DMS79 (cell line): ENCODE data around the gene MB.
"Not testable (repeated sequence)": the region's sequence is repeated elsewhere in the genome, so short reads cannot be mapped to it uniquely, and the experiment has no call there.

Experiments
- DNase-seq: peaks from one replicate; lab custom pipeline; 2025; lab: John Stamatoyannopoulos, UW

The MB gene

DNA sequence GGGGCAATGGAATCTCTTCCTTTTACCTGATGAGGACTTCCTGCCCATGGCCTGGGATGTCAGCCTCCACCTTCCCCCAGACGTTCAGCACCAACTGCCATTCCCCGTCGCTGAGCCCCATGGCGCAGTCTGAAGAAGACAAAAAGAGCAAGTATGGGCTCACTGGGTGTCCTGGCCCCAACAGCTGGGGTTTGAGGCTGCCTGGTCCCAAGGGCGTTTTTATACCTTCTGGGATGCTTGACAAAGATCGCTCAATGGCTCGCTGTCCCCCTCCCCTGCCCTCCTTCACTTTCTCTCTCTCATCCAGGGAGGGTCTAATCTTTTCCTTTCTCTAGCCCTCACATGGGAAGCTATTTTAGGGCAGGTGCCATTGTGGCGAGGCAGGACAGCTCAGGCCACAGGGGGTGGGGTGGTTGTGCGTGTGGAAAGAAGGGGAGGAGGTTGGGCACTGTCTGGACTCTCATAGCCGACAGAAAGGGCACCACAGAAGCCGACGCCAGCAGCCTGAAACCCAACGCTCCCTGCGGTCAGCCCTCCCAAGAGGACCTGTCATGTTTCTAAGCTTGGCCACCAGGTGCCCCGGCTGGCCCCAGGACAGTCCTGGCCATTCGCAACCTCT, at the start of gene MB:
TSS of gene MB (minus strand) at position 193 of the 619 bp plus-strand sequence. CDS start at position 121, 72 bp downstream.
- DNase-seq: no peak

DNA sequence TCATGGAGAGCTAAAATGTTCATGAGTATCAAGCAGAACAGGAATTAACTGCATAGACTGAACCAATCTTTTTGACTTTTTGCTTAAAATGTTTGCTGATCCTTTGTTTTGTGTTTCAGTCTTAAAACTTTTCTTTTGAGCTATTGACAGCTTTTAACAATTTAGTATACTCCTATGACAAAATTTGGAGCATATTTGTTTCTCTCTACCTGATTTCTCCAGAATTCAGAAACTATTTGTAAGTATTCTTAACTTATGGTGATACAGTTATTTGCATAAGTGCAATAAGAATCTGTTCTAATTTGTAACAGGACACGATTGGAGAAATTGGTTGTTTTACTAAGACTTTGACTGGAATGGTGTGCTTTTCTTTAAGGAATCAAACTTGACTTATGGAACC, 49.6 kb upstream of the MB start:
- DNase-seq: not testable (repeated sequence)

DNA sequence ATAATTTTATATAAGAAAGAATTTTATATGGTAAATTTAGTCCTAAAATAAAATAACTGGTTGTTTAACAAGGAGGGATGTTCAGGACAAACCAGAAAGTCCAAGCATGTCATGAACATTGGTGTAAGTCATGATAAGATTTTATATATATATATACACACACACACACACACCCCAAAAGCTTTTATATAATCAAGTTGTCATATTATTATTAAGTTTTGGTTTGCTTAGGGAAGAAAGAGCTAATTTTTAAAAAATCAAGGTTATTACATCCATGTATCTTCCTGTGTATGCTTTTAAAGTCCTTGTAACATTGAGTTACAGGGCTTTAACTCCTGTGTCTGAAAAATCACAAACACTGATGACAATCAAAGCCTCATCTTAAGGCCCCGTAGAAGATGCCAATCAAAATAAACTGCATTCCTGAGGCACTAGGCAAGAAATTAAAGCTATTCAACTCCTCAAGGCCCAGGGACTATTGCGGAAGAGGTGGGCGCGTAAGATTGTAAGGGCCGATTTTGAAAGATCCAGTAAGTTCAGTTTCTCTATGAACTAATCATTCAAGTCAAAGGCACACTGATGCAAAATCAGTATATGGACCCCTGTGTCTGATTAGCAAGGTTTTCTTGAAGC, 47.9 kb upstream of the MB start:
- DNase-seq: no peak

DNA sequence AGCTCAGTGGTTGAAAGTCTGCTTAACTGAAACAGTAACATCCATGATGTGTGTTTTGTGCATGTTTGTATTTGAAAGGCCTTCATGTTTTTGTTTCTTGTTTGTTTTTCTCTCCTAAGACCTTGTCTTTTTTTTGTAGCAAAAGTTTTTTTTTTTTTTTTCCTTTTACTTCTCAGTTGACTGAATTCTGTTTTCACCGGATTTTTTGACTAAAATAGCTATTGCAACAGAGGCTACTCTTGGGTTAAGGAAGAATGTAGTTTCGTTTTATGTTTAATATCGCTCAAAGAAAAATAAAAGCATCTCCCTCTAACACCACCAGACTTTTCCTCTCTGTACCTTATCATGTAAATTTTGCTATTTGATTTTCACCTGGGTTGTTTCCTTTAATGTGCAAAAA, 46.2 kb upstream of the MB start:
- no peak for DNase-seq

DNA sequence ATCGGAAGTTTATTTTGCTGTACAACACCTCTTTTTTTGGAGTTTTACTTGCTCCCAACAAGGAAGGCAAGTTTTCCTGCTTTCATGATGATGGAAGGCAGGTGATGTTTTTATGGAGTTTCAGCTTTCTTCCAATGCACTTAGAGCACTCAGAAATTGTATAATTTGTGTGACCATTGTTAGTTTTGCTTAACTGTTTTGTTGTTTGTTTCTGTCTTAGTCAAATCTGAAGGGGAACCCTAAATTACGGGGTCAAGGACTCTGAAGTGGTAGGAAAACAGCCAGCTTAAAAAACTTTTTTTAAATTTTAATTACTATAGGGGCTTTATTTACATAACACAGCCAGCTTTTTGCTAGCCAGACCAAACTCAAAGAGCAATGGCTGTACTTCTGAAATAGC, 45.8 kb upstream of the MB start:
- DNase-seq: no peak

DNA sequence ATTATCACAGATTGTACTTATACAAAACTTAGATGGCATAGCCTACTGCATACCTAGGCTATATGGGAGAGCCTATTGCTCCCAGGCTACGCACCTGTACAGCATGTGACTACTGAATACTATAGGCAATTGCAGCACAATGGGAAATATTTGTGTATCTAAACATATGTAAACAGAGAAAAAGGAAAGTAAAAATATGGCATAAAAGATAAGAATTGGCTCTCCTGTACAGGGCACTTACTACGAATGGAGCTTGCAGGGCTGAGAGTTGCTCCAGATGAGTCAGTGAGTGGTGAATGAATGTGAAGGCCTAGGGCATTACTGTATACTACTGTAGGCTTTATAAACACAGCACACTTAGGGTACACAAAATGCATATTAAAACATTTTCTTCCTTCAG, 44.3 kb upstream of the MB start:
- DNase-seq: no peak

DNA sequence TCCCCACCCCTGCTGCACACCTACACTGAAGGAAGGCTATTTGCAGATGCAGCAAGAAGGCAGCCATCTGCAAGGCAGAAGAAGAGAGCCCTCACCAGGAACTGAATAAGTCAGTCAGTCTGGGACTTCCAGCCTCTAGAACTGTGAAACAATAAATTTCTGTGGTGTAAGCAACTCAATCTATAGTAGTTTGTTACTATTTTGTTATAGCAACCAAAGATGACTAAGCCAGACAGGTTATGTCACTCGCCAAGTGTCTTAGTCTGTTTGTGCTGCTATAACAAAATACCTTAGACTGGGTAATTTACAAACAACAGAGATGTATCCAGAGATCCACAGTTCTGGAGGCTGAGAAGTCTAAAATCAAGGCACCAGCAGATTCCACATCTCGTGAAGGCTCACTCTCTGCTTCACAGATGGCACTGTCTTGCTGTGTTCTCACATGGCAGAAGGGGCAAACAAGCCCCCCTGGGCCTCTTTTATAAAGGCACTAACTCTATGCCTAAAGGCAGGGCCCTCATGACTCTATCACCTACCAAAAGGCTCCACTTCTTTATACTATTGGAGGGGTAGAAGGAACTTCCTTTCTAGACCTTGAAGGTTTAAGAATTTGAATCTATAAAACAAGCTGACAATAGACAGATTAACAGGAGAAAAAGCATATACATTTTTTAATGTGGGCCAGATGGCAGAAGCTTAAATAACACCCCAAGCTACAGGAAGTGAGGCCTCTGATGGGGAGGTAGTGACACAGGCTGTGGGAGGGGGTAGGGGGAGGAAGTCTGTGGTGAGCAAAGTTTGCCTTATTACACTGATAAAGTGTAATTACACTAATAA, 43.4 kb upstream of the MB start:
- DNase-seq: no peak

DNA sequence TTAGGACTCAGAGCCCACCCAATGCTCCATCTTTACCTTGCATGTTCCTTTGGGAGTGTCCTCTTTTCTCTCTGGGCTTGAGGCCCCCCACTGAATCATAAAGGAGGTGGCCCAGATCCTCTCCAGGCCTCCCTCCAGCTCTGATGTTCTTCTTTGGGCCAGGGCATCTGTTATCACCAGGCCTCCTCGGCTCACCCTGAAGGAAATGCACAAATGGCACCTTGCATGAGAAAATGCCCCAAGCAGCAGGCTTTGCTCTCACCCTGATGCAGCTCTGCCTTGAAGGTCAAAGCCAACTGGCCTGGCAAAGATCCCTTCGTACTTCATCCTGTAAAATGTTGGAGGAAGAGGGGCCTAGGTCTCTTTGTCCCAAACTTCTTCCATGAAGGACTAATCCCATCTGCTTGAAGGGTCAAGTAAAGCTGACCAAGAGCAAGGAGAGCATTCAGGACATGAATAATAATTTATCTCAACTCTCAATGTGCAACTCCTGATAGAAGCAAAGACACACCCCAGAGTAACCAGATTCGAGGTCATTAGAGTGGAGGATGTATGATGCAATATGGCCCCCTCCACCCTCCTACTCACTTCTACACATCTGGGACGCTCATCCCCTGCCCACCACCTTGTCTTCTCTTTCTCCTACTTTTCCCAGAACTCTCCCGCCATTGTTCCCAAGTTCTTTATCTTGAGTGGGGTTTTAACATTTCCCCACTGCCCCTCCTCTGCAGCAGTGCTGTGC, 40.6 kb upstream of the MB start:
- no peak for DNase-seq

DNA sequence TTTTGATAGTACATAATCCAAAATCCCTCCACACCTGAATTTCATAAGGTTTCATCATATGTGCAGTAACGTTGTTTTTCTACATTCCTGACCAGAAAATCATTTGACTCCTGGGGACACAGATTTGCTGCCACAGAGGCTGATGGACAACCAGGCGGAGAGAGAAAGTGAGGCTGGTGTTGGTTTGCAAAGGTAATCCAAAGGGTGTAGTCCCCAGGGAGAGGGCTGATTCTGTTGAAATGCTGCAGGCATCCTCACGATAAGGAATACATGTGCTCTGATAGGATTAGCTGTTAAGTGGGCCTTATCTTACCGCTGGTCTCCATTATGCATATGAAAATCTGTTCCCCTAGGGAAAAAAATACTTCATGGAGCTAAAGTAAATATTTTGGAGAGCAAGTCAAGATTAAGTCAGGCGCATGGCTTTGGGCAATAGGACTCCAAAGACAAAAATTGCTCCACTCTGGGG, 39.2 kb upstream of the MB start:
- no peak for DNase-seq

DNA sequence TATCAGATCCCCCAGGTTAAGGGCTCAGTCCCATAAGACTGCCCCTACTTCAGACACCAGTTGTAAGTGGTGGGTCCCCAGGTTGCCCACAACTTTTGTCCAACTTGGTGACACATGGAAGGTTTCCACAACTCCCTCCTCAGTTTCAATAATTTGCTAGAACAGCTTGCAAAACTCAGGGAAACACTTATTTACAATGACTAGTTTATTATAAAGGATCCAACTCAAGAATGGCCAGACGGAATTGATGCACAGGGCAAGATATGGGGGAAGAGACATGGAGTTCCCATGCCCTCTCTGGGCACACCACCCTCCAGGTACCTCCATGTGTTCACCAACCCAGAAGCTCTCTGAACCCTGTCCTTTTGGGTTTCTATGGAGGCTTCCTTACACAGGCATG, 36.7 kb upstream of the MB start:
- DNase-seq: no peak

DNA sequence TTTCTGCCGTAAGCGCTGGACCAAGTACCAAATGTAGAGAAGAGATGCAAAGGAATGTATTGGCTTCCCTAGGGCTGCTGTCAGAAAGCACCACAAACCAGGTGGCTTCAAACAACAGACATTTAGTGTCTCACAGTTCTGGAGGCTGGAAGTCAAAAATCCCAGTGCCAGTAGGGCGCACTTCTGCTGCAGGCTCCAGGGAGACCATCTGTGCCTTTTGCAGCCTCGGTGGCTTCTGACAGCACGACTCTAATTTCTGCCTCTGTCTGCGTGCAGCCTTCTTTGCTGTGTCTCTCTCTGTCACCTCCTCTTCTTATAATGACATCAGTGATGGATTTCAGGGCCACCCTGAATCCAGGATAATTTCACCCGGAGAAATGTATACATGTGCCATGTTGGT, 34.0 kb upstream of the MB start:
- no peak for DNase-seq

DNA sequence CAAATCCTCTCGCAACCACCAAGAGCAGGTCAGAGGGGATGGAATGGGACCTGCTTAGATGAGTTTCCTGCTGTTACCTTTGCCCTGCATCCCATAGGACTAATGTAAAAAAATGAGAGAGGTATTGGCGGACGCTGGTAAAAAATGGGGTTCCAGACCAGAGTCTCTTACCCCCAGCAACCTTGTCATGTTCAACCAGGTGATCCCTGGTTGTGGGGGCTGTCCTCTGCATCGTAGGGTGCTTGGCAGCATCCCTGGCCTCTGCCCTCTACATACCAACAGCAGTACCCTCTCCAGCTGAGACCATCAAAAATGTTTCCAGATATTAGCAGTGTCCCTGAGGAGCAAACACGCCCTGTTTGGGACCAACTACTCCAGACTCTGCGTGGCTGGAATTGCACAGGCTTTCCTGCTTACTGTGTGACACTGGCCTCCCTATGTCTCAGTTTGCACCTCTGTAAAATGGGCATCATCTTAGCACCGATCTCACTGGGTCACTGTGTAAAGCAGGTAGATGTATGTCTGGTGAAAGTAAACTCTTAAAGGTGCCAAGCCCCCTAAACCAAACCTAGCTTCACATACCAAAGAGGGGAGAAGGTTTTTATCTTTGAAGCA, 32.6 kb upstream of the MB start:
- no peak for DNase-seq

DNA sequence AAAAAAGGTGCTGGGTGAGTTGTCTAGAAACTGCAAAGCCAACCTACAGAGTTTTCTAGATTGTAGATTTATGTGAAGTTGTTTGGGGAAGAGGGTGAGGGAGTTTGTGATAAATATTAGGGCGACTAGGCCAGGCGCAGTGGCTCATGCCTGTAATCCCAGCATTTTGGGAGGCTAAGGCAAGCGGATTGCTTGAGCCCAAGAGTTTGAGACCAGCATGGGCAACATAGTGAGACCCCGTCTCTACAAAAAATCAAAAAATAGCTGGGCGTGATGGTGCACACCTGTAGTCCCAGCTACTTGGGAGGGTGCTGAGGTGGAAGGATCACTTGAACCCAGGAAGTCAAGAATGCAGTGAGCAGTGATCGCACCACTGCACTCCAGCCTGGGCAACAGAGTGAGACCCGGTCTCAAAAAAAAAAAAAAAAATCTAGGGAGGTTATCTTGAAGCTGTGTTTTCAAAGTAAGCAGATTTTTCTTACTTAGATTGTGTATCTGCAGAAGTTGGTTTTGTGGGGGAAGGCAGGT, 32.0 kb upstream of the MB start:
- no peak for DNase-seq

DNA sequence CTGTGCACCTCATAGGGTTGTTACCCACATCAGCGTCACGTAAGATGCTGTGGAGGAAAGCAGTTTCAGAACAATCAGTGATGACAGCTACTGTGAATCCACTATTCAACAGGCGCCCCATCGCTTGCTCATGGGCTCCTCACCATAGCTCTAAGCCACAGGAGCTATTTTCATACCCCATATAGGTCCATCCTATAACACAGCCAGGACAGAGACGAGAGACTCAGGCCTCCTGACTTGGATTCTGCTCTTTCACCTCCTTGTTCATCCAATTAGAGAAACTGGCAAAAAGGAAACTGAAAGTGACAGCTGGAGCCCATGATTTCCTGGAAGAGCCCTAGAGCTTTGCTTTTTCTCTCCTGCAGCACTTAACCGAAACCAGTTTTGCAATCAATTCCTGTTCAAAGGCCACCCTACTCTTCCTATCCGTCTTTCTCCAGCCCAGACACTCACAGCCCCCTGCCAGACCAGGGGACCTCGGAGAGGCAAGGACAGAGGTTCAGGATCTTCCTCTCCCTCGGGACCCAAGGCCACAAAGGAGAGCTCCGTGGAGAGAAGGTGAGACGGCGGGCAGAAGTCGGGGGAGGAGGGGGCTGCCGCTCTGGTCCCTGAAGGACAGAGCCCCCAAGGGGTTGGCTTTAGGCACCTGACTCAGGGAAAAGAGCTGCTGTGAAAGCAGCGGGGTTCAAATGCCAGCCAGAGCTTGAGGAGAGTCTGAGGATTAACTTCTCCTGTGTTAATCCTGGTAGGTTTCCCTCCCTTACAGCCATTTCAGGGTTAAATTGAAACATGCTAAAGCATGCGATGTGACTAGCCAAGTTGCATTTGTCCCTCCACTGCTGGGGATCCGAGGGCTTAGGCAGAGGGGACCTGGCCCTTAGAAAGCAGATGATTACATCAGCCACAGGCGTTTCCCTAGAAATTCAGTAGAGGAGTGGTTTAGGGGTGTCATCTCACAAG, 31.2 kb upstream of the MB start, which contains the start of gene APOL6:
TSS of gene APOL6 (plus strand) at position 381 of the 960 bp plus-strand sequence. CDS start 7,980 bp downstream, outside the sequence.
- peak; percentile 32 for DNase-seq

DNA sequence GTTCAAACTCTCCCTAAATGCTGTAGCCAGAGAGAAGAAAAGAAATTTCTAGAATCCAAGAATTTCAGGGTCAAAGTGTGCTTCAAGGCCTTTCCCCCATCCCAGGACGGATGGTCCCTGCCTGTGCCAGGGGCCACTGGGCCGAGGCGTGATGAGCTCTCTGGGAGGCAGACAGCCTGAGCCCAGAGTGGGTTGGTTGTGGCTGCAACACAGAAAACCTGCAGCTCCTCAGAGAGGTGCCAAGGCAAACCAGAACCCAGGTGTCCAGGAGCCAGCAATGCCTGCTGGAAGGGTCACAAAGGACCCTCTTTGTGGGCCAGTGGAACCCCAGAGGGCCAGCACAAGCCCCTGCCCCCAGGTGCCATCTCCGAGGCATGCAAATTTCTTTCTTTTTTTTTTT, 28.5 kb upstream of the MB start:
- no peak for DNase-seq

DNA sequence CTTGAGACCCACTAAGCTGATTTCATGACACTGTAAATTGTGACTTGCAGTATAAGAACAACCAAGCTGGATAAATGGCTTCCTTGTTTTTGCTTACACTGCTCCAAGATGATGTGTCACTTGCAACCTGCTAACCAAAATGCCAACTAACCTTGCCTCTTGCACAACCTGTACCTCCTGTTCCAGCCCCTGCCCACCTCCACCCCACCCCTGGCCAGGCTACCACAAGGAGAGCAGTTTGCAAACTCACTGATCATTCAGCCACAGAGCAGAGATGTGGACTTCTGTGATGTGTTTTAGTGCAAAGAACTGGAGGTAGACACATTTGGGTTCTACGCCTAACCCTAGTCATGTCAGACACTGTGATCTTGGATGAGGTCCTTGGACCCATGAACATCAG, 26.9 kb upstream of the MB start:
- DNase-seq: no peak

DNA sequence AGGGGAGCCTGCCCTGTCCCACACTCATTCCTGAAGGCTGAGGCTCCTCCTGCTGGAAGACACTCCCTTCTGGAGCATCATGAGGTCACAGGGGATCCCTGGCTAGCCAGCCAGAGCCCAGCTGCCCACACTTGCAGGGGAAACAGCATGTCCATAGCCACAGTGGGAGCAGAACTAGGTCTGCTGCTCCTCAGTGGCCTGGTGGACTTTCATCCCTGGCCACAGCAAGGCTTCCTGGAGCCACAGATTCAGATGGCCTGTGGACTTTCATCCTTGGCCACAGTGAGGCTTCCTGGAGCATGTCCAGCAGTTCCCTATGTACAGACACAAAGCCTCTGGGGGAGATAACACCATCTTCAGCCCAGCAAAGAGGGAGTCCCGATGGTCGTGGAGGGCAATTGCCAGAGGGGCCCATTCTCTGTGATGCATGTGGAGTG, 25.2 kb upstream of the MB start:
- no peak for DNase-seq

DNA sequence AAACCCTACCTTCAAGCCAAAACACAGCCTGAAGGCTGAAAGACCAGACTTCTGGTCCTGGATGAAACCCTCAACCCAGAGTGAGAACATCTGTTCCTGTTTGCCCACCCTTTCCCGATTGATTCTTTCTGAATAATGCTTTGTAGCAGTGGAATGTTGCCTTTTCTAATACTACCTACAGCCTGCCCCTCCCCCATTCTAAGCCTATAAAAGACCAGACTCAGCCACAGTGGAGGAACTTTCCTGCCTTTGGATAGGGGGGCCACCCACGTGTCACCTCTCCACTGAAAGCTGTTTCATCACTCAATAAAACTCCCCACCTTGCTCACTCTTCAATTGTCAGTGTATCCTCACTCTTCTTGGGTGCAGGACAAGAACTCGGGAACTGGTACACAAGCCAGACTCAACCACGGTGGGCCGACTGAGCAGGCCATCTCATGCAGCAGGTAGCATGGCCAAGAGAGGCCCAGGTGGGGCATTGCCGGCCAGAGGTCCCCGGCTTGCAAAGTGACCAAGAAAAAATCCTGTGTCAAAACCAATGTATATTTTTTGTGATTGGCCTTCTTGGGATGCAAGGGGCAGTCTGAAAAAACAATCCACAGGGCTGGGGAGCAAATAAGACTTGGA, 24.5 kb upstream of the MB start:
- DNase-seq: no peak

DNA sequence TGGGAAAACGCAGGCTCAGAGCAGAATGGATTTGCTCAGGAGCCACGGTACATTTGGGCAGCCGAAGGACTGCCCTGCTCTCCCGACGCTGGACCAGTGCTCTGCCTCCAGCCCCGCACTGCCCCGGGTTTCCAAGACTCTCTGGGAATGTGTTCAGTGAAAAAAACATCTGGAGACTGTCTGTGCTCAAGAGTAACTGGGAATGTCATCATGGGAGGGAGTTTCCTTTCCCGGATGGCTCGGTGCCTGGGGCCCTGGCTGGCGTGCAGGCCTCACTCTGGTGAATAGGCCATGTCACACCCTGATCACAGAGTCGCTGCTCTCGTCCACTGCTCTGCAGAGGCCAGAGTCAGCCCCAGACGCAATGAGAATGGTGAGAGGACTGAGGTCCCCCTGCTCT, 21.3 kb upstream of the MB start:
- no peak for DNase-seq

DNA sequence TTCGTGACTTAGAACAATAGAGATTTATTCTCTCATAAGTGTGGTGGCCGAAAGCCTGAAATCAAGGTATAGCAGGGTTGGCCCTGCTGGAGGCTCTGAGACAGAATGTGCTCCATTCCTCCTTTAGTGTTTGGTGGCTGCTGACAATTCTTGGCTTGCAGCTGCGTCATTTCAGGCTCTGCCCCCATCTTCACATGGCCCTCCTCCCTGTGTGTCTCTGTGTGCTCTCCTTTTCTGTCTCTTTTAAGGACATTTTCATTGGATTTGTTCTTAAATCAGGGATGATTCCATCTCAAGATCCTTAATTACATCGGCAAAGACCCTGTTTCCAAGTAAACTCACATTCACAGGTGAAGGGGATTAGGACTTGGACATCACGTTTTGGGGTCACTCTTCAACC, 20.9 kb upstream of the MB start:
- no peak for DNase-seq
